Adrenal gland (tissue), 5 donors: ENCODE results near the gene DPH7.

Experiments
- POLR2A ChIP-seq, 2 donors: fragments of 450-650 bp; IDR thresholded peaks; one replicate each; pipeline ENCODE4 v1.6.1; 2017; ENCODE audit warnings: antibody characterized with exemption in 2 of 2, mild to moderate bottlenecking in 2 of 2, moderate library complexity in 1 of 2
- TF ChIP-seq, protein P1 (sequence below), 6 experiments: fragments of 450-650 bp in 4 of 6; fragments of 200-600 bp in 2 of 6; sonication (generic) in 1 of 6; IDR thresholded peaks; 1 replicate in 5 of 6; 2 replicates in 1 of 6; pipeline versions ENCODE4 v1.5.1 to v1.8.0; 2016 to 2021; ENCODE audit warnings: antibody characterized with exemption in 6 of 6, mild to moderate bottlenecking in 2 of 6, moderate library complexity in 1 of 6
- donor health status: DM: no; HTN: no; CAD: no.

GRCh38 chr9:137606005-137606621, 27.4 kb upstream of the DPH7 start:
- no peak for TF ChIP-seq POLR2A (IDR thresholded peaks at IDR 0.05)
- TF ChIP-seq, protein P1, sequence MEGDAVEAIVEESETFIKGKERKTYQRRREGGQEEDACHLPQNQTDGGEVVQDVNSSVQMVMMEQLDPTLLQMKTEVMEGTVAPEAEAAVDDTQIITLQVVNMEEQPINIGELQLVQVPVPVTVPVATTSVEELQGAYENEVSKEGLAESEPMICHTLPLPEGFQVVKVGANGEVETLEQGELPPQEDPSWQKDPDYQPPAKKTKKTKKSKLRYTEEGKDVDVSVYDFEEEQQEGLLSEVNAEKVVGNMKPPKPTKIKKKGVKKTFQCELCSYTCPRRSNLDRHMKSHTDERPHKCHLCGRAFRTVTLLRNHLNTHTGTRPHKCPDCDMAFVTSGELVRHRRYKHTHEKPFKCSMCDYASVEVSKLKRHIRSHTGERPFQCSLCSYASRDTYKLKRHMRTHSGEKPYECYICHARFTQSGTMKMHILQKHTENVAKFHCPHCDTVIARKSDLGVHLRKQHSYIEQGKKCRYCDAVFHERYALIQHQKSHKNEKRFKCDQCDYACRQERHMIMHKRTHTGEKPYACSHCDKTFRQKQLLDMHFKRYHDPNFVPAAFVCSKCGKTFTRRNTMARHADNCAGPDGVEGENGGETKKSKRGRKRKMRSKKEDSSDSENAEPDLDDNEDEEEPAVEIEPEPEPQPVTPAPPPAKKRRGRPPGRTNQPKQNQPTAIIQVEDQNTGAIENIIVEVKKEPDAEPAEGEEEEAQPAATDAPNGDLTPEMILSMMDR (IDR thresholded peaks at IDR 0.05), result no peak
